Spinal cord (tissue), 10 donors: ENCODE measurements around the gene RBL2. TPM values are rescaled to one million over a fixed set of nuclear protein-coding genes. Genes with fewer than 3 reads are reported as not detected.
A peak's percentile ranks its signal among the peaks of the same experiment; 100 is the strongest.

Experiments used
- DNase-seq, 6 donors: peaks; one replicate each; pipeline versions ENCODE4 v3.0.0 to v3.0.0-alpha.2; 2013 to 2015; ENCODE audit warnings: low spot score in 6 of 6, low read depth in 4 of 6
- H3K27ac ChIP-seq: one replicate; pipeline ENCODE4 v1.5.1; 2013; ENCODE audit warnings: low read depth, low read length, control low read depth
- H3K27me3 ChIP-seq: one replicate; pipeline ENCODE4 v1.6.1; 2013; ENCODE audit warnings: low read length; ENCODE audit not compliant: control insufficient read depth, insufficient read depth
- H3K36me3 ChIP-seq: one replicate; pipeline ENCODE4 v1.6.1; 2013; ENCODE audit warnings: low read length; ENCODE audit not compliant: control insufficient read depth, insufficient read depth
- H3K4me1 ChIP-seq: one replicate; pipeline ENCODE4 v1.6.1; 2013; ENCODE audit warnings: low read length; ENCODE audit not compliant: control insufficient read depth, insufficient read depth
- H3K4me3 ChIP-seq: one replicate; pipeline ENCODE4 v1.5.1; 2013; ENCODE audit warnings: low read depth, low read length, control low read depth
- H3K9me3 ChIP-seq: one replicate; pipeline ENCODE4 v1.6.1; 2013; ENCODE audit warnings: low read length; ENCODE audit not compliant: control insufficient read depth, insufficient read depth
- WGBS: methylation state at CpG from one replicate; pipeline ENCODE4 v1.1.5; 2013; ENCODE audit warnings: missing lambda C conversion rate; ENCODE audit not compliant: insufficient coverage; 5-methylcytosine and 5-hydroxymethylcytosine counted together
- polyA plus RNA-seq, 2 donors: library from polyadenylated mRNA; unstranded; fragments of 120-200 nt; gene quantifications; one replicate each; pipeline ENCODE4 v1.2.1, GENCODE V29; 2013; ENCODE audit not compliant: insufficient read length in 2 of 2
- total RNA-seq, 2 donors: library from RNA; depleted of rRNA in 1 of 2; stranded (reverse); fragments of 120-200 nt in 1 of 2; fragments of >200 nt in 1 of 2; gene quantifications; one replicate each; pipeline versions ENCODE4 v1.2.3 to v1.2.4, GENCODE V29; 2013 to 2014
- donor health status: healthy.

RBL2 gene
- total and polyA plus RNA-seq, 4 donors, result 53.4 to 94.2 (median 64.8) TPM

- Histone ChIP-seq H3K36me3 (peaks cover 16% of the 10 kb centered on the region), H3K4me3 (no peak overlapping the region), H3K27me3 (no peaks in the 10 kb centered on the region), H3K27ac (no peak overlapping the region), H3K4me1 (peaks cover 22% of the 10 kb centered on the region), H3K9me3 (no peaks in the 10 kb centered on the region)
- no peak for DNase-seq
- 48% methylated on average over 8 of the region's 9 CpGs for WGBS
Measured at GRCh38 chr16:53501216-53501859, 67.1 kb downstream of the RBL2 start.

GRCh38 chr16:53502331-53503269 lies 68.3 kb downstream of the RBL2 start, which contains the start of gene AKTIP:
AKTIP (minus strand) TSS chr16:53503209; CDS start chr16:53500259, 2,950 bp downstream.
- Histone ChIP-seq H3K4me1 (peaks cover 22% of the 10 kb centered on the region), H3K4me3 (peak within 1 kb of the TSS; percentile 74), H3K27me3 (no peaks in the 10 kb centered on the region), H3K27ac (peak within 1 kb of the TSS; percentile 93), H3K9me3 (no peaks in the 10 kb centered on the region), H3K36me3 (peaks cover 3% of the 10 kb centered on the region)
- WGBS, result under 1% methylated on average over 76 of the region's 76 CpGs
- peak; percentile 11 to 70 (median 48) for DNase-seq

GRCh38 chr16:53503270-53503923 lies 69.1 kb downstream of the RBL2 start:
- no peaks in the 10 kb centered on the region for H3K27me3 ChIP-seq

GRCh38 chr16:53503991-53504663 lies 69.9 kb downstream of the RBL2 start:
- Histone ChIP-seq H3K27ac (peak overlapping the region; percentile 93), H3K9me3 (no peaks in the 10 kb centered on the region), H3K4me3 (peak overlapping the region; percentile 46), H3K27me3 (no peaks in the 10 kb centered on the region), H3K4me1 (peaks cover 22% of the 10 kb centered on the region), H3K36me3 (no peaks in the 10 kb centered on the region)
- WGBS, result 4% methylated on average over 14 of the region's 15 CpGs
- peak; percentile 10 to 85 (median 28) for DNase-seq

More at GRCh38 chr16:53503270-53503923, 69.1 kb downstream of the RBL2 start:
- Histone ChIP-seq H3K4me3 (peak overlapping the region; percentile 74), H3K4me1 (peaks cover 22% of the 10 kb centered on the region), H3K9me3 (no peaks in the 10 kb centered on the region), H3K36me3 (no peaks in the 10 kb centered on the region), H3K27ac (peak overlapping the region; percentile 93)
- WGBS, result under 1% methylated on average over 46 of the region's 46 CpGs
- DNase-seq, result peak; percentile 99 to 100 (median 100)

- Histone ChIP-seq H3K9me3 (no peaks in the 10 kb centered on the region), H3K27ac (peak overlapping the region; percentile 93), H3K4me3 (peak overlapping the region; percentile 46), H3K4me1 (peaks cover 22% of the 10 kb centered on the region), H3K36me3 (no peaks in the 10 kb centered on the region), H3K27me3 (no peaks in the 10 kb centered on the region)
- DNase-seq, result no peak
- 87% methylated on average over 6 of the region's 7 CpGs for WGBS
Measured at GRCh38 chr16:53504665-53505064, 70.4 kb downstream of the RBL2 start.

- Histone ChIP-seq H3K4me1 (peaks cover 28% of the 10 kb centered on the region), H3K9me3 (no peaks in the 10 kb centered on the region), H3K36me3 (no peaks in the 10 kb centered on the region), H3K27ac (no peak overlapping the region), H3K27me3 (no peaks in the 10 kb centered on the region), H3K4me3 (no peak overlapping the region)
- DNase-seq, result no peak
- WGBS, result no CpG with 5 or more reads among the region's 3 CpGs
Measured at GRCh38 chr16:53506254-53506653, 72.0 kb downstream of the RBL2 start.

- DNase-seq, result no peak
- no peak overlapping the region for H3K4me3 ChIP-seq
- WGBS, result 100% methylated on average over 1 of the region's 12 CpGs
- no peaks in the 10 kb centered on the region for H3K27me3 ChIP-seq
- no peak overlapping the region for H3K27ac ChIP-seq
- H3K4me1 ChIP-seq, result peaks cover 21% of the 10 kb centered on the region
- no peaks in the 10 kb centered on the region for H3K9me3 ChIP-seq
- no peaks in the 10 kb centered on the region for H3K36me3 ChIP-seq
Measured at GRCh38 chr16:53507464-53508179, 73.4 kb downstream of the RBL2 start.

GRCh38 chr16:53509906-53510703 lies 75.8 kb downstream of the RBL2 start:
- 61% methylated on average over 21 of the region's 29 CpGs for WGBS
- peak; percentile 44 to 91 (median 66) for DNase-seq
- H3K4me1 ChIP-seq, result peaks cover 6% of the 10 kb centered on the region
- no peaks in the 10 kb centered on the region for H3K36me3 ChIP-seq
- H3K4me3 ChIP-seq, result no peak overlapping the region
- peaks cover 3% of the 10 kb centered on the region for H3K9me3 ChIP-seq
- no peaks in the 10 kb centered on the region for H3K27me3 ChIP-seq
- H3K27ac ChIP-seq, result peak overlapping the region; percentile 61
